ENCODE results near the gene ATP11B.

ATP11B gene

DNA sequence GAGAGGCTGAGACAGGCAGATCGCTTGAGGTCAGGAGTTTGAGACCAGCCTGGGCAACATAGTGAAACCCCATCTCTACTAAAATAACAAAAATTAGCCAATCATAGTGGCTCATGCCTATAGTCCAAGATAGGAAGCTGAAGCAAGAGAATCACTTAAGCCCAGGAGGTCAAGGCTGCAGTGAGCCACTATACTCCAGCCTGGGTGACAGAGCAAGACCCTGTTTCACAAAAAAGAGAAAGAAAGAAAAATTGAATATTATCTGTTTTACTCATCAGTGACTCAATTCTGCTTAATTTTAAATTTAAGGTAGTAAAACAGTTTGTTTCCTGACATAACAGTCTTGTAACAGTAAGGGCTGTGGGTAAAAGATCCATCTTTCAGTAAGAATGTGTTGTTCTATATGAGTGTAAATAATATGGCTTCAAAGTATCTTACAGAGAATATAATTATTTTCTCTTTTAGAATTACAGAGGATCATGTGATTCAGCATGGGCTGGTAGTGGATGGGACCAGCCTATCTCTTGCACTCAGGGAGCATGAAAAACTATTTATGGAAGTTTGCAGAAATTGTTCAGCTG lies 85.8 kb downstream of the ATP11B start:
- DNase-seq (ENCODE audit: low read depth) = no peak
- no peak overlapping the region for H3K4me3 ChIP-seq (ENCODE audit: low read length)
- TF ChIP-seq, protein P1, sequence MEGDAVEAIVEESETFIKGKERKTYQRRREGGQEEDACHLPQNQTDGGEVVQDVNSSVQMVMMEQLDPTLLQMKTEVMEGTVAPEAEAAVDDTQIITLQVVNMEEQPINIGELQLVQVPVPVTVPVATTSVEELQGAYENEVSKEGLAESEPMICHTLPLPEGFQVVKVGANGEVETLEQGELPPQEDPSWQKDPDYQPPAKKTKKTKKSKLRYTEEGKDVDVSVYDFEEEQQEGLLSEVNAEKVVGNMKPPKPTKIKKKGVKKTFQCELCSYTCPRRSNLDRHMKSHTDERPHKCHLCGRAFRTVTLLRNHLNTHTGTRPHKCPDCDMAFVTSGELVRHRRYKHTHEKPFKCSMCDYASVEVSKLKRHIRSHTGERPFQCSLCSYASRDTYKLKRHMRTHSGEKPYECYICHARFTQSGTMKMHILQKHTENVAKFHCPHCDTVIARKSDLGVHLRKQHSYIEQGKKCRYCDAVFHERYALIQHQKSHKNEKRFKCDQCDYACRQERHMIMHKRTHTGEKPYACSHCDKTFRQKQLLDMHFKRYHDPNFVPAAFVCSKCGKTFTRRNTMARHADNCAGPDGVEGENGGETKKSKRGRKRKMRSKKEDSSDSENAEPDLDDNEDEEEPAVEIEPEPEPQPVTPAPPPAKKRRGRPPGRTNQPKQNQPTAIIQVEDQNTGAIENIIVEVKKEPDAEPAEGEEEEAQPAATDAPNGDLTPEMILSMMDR (conservative IDR thresholded peaks at IDR 0.05; ENCODE audit: low read length) = no peak

DNA sequence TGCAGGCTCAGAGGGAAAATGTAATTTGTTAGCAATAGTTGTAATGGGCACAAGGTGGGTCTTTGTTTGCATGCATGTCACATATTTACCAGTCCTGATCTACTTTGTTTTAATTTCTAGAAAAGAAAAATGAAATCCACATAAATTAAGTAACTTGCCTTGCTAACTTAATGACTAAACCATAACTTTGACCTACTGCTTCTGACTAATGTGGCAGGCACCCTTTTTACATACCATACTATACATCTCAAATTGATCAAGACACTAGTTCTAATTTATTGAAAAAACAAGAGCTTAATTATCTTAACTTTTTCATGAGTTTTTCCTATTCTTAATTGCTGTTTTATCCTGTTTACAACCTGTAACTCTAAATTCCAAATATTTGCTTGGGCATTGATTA lies 93.2 kb downstream of the ATP11B start:
- no peak overlapping the region for H3K4me3 ChIP-seq (ENCODE audit: low read length)
- TF ChIP-seq, protein P1 (conservative IDR thresholded peaks at IDR 0.05; ENCODE audit: low read length) = no peak
- DNase-seq (ENCODE audit: low read depth) = no peak

DNA sequence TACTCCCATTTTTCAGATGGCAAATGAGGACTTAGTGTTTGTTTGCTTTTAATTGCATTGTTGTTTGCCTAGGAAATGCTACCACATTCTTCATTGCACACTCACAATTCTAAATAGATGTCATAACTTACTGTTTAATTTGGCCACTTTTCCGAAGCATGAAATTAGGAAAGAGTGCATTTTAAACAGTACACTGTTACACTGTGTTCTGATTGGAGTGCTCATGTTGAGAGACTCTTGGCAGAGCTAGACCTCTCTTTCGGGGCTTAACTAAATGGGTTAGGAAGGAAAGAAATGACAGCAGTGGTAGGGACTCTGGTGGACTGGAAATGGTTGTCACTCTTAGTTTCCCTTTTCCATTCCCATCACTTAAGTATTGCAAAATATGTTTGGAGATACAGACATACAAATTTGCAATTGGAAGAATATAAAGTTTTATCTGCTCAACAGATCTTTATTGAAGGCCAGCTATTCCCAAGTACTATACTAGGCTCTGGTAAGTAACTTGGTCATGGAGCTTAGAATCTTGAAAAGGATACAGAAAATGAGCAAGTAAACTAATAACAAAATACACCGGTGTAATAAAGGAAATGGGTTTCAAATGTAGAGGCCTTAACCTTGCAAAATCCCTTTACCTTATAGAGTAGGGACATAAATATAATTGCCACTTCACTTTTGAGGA lies 96.8 kb downstream of the ATP11B start:
- TF ChIP-seq, protein P1 (conservative IDR thresholded peaks at IDR 0.05; ENCODE audit: low read length) = no peak
- no peak for DNase-seq (ENCODE audit: low read depth)
- no peak overlapping the region for H3K4me3 ChIP-seq (ENCODE audit: low read length)

DNA sequence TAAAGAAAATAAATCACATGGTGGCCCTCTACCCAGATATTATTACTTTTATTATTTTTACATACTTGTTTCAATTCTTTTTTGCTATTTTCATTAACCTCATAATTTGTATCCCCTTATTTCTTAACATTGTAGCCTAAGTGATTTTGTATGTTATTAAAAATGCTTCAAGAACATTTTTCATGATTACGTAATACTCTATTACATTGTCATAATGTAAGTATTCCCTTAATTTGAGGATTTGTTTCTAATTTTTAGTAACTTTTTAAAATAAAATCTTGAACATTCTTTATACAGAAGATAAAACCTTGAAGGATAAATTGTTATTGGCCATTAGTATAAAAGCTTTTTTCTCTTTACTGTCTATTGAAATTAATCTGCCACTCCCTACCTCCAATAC lies 98.1 kb downstream of the ATP11B start:
- no peak overlapping the region for H3K4me3 ChIP-seq (ENCODE audit: low read length)
- no peak for DNase-seq (ENCODE audit: low read depth)
- TF ChIP-seq, protein P1 (conservative IDR thresholded peaks at IDR 0.05; ENCODE audit: low read length) = no peak

DNA sequence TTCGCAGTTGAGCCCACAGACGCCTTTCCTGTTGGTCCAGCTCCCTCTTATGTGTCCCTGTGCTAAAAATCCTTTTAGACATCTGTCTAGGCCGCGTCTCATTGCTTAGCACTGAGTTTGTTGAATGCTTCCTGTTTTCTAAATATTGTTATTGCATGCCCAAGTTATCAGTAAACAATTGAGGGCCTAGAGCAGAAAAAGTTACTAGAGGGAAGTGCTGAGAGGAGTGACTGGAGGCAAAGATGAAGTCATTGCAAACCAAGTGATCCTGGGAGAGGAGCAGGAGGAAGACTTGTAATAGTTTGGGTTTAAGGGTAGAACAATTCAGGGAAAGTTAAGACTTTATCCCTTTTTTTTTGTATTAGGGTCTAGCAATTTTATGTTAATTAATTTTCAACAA lies 98.9 kb downstream of the ATP11B start:
- no peak for DNase-seq (ENCODE audit: low read depth)
- no peak overlapping the region for H3K4me3 ChIP-seq (ENCODE audit: low read length)

DNA sequence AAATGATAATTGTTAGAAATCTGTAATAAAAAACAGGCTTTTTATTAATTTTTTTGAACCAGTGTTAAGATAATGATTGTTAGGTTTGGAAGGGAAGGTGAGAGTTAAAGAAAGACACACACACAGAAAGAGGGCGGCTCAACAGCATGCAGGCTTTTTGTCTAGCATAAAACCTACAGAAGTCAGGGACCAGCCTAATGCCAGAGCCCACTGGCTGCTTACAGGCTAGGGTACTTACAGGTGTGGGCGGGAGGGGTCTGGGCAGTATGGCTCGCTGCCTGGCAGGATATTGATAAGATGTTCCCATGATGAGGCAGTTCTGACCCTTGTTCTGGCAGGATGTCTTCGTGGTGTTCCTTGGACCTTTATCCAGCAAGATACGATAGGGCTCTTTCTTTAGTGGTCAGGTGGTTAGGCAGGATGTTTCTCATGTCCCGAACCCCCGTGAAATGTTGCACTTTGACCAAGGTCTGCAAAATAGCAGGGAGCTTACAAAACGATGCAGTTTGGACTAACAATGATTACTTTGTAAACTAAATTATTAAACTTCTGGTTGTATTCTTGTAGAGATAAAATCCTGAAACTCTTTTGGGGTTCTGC lies 102.3 kb downstream of the ATP11B start:
- no peak overlapping the region for H3K4me3 ChIP-seq (ENCODE audit: low read length)
- TF ChIP-seq, protein P1 (conservative IDR thresholded peaks at IDR 0.05; ENCODE audit: low read length) = no peak
- DNase-seq (ENCODE audit: low read depth) = no peak

More for the DNA sequence above, 98.9 kb downstream of the ATP11B start:
- TF ChIP-seq, protein P1 (conservative IDR thresholded peaks at IDR 0.05; ENCODE audit: low read length) = no peak

DNA sequence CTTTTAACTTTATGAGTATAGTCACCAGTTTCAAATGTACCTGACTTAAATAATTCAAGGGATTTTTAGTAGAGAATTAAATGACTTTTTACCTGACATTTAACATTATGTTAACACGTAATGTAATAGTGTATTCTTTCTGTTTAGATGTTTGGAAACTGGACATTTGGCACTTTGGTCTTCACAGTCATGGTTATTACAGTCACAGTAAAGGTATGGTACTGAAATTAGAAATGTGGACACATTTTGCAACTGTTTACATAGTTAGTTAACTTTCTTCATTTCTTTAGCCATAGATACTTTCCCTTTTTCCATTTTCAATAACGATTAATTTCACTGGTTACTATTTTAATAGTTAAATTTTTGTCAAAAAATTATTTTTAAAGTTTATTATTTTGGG lies 103.2 kb downstream of the ATP11B start:
- DNase-seq (ENCODE audit: low read depth) = no peak
- TF ChIP-seq, protein P1 (conservative IDR thresholded peaks at IDR 0.05; ENCODE audit: low read length) = no peak
- H3K4me3 ChIP-seq (ENCODE audit: low read length) = no peak overlapping the region
